ENCODE measurements around the gene PDK2.

GRCh38 chr17:50118076-50118827, 23.1 kb downstream of the PDK2 start:
- TF ChIP-seq POLR2A (IDR thresholded peaks at IDR 0.05): no peak
- no peak for TF ChIP-seq CTCF (IDR thresholded peaks at IDR 0.05)
